GM18526 (cell line): ENCODE results near the gene DIP2B.

Source experiments
- POLR2A ChIP-seq: IDR thresholded peaks from 3 replicates; pipeline ENCODE4 v1.6.1; 2011; ENCODE audit not compliant: insufficient read length; ENCODE audit errors: extremely low read depth

The DIP2B gene

DNA sequence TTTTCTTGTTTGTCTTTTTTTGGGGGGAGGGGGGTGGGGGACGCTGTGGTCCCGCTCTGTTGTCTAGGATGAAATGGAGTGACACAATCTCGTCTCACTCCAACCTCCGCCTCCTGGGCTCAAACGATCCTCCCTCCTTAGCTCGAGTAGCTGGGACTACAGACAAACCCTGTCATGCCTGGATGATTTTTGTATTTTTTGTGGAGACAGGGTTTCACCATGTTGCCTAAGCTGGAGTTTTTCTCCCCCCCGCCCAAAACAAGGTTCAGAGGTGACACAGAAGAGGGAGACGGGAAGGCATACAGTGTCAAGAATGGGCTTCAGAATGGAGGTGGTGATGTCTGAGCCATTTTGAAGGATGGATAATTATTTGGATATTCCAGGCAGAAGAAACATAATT, 142.2 kb downstream of the DIP2B start:
- no peak for TF ChIP-seq POLR2A

DNA sequence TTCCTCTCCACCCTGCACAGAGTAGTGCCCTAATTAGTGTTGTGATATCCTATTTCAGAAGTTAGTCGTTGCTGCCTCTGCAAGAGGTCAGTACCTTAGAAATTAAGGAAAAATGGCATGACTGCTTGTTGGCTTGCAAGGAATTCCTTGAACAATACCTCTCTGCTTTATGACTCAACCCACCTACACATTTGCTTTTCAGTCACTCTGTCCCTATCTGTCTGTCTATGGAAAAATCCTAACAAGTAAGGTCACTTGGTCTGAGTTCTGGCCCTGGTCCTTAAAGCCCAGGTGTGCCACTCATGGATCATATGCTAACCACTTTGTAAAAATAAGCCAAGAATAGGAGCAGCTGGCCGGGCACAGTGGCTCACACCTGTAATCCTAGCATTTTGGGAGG, 142.7 kb downstream of the DIP2B start:
- TF ChIP-seq POLR2A = no peak

DNA sequence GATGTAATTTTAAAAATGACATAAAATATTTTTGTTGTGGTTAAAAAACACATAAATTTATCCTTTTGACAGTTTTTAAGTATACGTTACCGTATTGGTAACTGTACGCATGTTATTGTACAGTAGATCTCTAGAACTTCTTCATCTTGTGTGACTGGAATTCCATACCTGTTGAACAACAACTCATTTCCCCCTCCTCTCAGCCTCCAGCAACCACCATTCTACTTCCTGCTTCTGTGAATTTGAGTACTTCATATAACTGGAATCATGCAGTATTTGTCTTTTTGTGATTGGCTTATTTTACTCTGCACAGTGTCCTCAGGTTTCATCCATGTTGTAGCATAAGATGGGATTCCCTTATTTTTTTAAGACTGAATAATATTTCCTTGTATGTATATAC, 145.5 kb downstream of the DIP2B start:
- TF ChIP-seq POLR2A = no peak

DNA sequence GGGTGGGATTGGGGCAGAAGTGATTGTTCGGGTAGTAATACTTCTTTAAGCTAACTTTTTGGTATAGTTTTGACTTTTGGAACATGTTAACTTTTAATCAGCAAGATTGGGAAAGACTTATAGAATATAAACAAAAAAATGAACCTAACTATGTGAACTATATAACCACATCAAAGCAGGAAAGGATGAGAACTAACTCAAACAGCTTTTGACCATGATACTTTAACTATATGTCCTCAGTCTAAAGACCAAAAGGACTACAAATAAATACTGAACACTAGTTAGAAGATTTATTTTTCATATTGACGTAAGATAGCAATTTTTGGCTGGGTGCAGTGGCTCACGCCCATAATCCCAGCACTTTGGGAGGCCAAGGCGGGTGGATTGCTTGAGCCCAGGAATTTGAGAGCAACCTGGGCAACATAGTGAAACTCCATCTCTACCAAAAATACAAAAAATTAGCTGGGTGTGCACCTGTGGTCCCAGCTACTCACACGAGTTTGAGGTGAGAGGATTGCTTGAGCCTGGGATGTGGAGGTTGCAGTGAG, 150.7 kb downstream of the DIP2B start:
- no peak for TF ChIP-seq POLR2A

DNA sequence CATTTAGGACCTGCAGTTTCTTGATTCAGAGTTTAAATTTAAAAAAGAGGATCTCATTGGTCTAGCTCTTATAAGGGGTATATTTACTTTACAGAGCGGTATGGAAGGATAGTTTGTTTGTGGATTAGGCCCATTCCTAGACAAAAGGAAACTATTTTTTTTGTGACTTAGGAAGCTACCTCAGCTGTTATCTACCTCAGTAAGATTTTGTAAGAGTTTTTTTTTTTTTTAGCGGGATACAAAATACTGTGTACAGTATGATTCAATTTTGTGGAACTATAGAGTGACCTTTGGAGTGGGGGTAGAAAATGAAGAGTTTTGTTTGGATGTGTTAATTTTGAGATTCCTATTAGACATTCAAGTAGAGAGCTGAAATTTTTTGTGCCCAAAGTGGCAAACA, 154.5 kb downstream of the DIP2B start:
- no peak for TF ChIP-seq POLR2A

DNA sequence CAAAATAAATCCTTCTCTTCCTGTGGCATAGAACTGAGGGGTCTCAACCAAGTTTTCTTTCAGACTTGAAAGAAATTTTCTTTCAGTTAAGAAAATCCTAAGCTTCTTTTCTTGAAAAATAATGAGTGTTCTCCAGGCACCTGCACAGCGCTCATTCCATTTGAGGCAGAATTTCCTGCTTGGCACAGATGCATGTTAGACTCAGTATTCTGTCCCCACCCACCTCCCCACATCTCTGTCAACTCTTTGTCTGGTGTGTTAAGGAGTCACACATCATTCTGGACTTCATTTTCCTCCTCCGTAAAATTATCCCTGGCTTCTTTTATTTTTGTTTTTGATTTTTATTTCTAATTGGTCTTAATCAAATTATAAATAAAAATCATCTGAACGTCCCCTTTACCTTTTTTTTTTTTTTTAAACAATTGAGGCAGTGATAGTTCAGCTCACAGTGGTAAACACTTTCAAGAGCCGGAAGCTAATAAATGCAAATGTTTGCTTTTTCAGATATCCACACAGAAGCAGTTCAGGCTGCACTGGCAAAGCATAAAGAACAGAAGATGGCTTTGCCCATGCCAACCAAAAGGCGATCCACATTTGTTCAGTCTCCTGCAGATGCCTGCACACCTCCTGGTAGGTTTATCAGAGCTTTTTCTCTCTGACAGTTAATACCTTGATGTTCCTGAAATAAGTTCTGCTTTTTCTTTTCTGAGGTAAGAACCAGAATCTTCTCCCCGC, 155.1 kb downstream of the DIP2B start:
- no peak for TF ChIP-seq POLR2A

DNA sequence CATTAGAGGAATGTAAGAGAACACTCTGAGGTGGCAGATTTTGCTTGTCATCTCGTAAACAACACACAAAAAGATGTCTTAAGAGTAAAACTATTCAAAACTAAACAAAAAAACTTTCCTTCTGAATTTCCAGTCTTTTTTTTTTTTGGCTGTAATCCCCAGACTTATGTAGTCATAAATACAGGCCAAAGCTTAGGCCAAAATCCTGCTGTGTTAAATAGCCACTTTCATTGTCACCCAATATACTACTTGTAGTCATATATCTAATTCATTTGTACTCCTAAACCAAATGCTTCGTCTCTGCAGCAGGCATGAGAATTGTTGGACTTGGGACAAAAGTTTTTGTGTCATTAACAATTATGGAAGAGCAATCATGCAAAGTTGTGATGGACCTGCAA, 155.6 kb downstream of the DIP2B start:
- TF ChIP-seq POLR2A = no peak

DNA sequence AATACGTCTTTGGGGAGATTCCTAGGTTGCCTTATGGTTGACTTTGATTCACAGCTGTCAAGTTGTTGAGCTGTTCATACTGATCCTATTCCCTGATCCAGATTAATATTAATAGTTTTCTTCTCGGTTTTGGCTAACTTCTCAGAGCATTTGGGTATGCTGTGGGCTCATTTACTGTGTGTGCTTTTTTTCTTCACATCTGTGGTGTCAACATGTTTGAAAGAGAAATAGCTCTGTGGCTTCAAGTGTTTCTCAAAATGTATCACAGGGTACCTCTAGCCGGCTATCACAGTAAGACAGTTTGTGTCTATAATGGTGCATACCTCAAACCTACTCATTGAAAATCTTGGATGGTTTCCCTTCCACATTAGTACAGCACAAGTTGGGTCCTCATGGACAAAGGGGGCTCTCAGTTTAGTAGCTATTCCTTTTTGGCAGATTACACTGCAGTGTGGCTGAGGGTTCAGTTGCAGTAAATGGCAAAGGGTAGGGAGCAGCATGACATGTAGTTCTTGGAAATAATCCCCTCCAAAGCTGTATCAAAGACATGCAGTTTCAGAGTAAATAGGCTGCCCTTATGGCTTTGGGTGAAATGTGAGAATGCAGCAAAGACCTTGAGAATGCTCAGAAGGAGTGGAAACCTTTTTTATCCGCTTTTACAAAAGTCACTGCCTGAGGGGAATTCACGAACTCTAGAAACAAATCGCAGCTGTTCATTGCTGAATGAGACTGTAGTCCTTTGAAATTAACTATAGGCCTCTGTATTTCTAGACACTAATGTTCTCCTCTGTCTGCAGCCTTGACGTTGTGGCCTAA, 156.7 kb downstream of the DIP2B start:
- no peak for TF ChIP-seq POLR2A

DNA sequence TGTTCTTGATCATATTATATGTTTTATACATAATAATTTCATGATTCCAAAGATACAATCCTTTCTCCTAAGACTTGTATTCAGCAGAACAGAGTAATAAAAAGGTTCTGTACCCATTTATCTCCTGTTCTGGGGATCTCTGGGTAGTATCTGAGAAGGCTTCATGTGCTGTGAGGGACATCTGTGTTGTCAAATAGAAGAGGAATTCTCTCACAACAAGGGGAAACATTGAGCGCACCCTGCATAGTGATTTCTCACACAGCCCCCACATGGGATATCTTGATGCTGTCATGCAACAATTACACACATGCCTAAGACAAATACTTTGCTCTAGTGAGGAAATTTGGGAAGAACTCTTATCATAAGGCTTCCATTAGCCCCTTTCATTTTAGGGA, 157.3 kb downstream of the DIP2B start:
- TF ChIP-seq POLR2A = no peak

DNA sequence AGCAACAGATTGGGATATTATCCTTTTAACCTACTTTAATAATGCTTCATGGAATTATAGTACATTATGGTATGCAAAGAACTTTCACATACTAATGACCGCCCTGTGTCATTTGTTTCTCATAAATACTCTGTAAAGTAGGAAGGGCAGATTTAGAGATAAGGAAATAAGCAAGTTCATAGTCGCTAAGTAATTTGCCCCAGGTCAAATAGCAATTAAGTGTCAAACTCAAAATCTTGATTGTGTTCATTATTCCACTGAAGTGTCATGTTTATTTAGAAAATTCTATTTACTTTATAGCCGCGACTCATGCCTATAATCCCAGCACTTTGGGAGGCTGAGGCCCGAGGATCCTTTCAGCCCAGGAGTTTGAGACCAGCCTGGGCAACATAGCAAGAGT, 160.4 kb downstream of the DIP2B start:
- no peak for TF ChIP-seq POLR2A

DNA sequence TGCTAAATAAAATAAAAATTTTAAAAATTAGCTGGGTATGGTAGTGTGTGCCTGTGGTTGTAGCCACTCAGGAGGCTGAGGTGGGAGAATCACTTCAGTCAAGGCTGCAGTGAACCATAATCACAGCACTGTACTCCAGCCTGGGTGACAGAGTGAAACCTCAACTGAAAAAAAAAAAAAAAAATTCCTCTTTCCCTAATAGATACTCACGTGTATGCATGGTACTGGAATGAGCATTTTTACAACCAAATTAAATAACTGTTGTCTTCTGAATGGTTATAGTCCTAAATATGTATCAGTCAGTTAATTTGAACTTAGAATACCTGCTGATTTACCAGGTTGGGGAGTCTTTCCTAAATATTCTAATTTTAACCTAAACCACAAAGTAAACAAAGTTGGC, 160.8 kb downstream of the DIP2B start:
- TF ChIP-seq POLR2A = no peak

DNA sequence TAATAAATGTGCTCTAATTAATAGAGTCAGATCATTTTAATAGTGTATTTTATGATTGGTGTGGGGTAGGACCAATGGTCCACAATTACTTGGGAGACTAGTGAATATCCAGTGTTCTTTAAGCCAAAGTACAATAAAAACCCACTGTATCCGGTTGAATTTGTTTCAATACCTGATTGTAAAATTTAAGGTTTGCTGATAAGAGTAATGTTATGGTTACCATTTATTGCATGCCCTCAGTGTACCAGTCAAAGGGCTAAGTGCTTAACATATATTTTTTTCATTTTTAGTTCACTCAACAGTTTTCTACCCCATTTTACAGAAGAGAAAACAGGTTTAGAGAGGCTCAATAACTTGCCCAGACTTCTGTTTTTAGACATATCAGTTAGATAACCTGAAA, 161.2 kb downstream of the DIP2B start:
- TF ChIP-seq POLR2A = no peak

DNA sequence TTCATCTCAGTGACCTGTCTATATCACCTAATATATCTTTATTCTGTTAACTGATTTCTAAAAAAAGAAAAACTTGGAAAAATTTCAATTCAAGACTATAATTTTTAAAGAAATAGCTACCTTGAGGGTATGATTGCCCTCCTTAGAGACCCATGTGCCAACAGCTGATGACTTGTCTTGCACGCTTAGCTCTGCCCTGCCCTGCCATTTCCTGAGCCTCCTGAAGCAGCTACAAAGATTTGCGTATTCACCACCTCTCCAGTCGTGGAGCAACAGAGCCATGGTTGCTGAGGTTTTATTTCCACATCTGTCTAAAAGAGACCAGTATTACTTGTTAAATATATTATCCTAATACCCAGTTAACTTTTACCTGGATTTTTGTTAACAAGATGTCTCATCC, 167.4 kb downstream of the DIP2B start:
- no peak for TF ChIP-seq POLR2A

DNA sequence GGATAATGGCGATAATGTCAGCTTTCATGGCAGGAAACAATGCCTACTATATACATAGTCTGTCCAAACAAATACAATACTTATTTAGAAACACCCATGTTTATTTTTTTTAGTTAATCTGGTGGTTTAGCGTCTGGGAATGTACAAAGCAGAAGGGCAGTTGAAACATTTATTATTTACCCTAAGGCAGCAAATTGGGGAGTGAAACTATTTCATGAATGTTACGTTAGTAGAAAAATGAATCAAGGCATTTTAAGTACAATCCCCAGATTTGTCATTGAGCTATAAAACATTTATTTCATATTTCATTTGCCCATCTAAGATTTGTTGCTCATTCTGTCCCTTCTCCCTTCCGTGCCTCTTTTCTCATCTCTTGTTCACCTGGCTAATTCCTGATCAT, 172.0 kb downstream of the DIP2B start:
- TF ChIP-seq POLR2A = no peak

DNA sequence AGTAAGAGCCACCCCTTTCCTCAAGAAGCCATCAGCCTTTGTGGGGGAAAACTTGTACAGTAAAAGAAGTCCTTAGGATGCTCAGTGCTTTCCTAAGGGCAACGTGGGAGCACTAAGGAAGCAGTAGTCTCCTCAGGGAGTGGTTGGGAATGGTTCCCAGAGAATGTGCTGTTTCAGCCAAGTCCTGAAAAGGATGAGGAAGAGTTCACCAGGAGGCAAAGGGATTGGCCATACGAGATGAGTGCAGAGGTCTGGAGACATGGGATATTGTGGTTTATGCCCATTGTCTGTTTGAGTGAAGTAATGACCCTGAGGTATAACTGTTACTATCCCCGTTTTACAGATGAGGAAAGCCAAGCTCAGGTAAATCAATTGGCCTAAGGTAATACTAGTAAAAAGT, 173.1 kb downstream of the DIP2B start:
- no peak for TF ChIP-seq POLR2A

DNA sequence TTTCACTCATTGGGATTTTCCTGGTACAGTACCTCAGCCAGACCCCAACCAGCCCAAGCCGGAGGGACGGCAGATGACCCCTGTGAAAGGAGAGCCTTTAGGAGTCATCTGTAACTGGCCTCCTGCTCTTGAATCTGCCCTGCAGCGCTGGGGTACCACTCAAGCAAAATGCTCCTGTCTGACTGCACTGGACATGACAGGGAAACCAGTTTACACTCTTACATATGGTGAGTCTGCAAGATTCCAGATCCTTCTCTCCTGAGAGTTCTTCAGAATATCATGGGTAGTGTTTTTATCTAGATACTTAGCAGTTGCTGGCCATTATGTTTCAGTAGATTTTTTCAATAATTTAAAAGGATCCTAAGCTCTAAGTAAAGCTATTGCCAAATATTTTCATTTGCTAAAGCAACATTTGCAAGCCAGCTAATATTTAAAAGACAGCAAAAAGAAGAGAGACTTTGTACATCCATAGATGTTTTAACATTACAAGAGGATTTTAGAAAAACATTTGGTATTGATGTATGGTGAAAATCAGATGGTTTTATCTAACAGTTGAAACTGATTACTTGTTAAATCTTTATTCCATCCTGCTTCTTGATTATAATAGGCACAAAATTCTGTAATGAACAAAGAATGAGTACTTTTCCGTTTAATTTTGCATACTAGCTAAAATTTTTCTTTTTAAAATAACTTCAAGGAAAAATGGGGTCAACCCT, 174.0 kb downstream of the DIP2B start:
- TF ChIP-seq POLR2A = no peak
